Small intestine (tissue), 7 donors: Measurements from ENCODE around the gene DAPK3. TPM values are rescaled to one million over a fixed set of nuclear protein-coding genes. Genes with fewer than 3 reads are reported as not detected.
"Not testable (repeated sequence)": the region's sequence is repeated elsewhere in the genome, so short reads cannot be mapped to it uniquely, and the experiment has no call there.

Experiments
- DNase-seq, 2 donors: peaks; one replicate each; pipeline versions ENCODE4 v3.0.0 to v3.0.0-alpha.2; 2013
- FAIRE-seq: peaks from 2 replicates; lab custom pipeline; 2012; peaks lifted over from hg19 to GRCh38; lab: Jason Lieb, UNC
- H3K27ac ChIP-seq, 3 donors: one replicate each; pipeline ENCODE4 v1.5.1; 2013; ENCODE audit warnings: low read length in 2 of 3, mild to moderate bottlenecking in 2 of 3, control low read depth in 1 of 3, inconsistent platforms in 1 of 3, low read depth in 1 of 3, moderate library complexity in 1 of 3
- H3K27me3 ChIP-seq, 3 donors: one replicate each; pipeline ENCODE4 v1.6.1; 2013; ENCODE audit warnings: low read length in 3 of 3, inconsistent platforms in 1 of 3; ENCODE audit not compliant: control insufficient read depth in 3 of 3, insufficient read depth in 3 of 3
- H3K36me3 ChIP-seq, 3 donors: one replicate each; pipeline ENCODE4 v1.6.1; 2013; ENCODE audit warnings: low read length in 3 of 3, inconsistent platforms in 1 of 3, low read depth in 1 of 3, mild to moderate bottlenecking in 1 of 3, moderate library complexity in 1 of 3; ENCODE audit not compliant: control insufficient read depth in 3 of 3, insufficient read depth in 2 of 3
- H3K4me1 ChIP-seq, 3 donors: one replicate each; pipeline ENCODE4 v1.6.1; 2013; ENCODE audit warnings: low read length in 2 of 3, inconsistent platforms in 1 of 3, low read depth in 1 of 3, mild to moderate bottlenecking in 1 of 3, moderate library complexity in 1 of 3; ENCODE audit not compliant: control insufficient read depth in 3 of 3, insufficient read depth in 2 of 3
- H3K4me3 ChIP-seq, 3 donors: one replicate each; pipeline ENCODE4 v1.5.1; 2013; ENCODE audit warnings: low read length in 3 of 3, control low read depth in 1 of 3, inconsistent platforms in 1 of 3, low read depth in 1 of 3, mild to moderate bottlenecking in 1 of 3, moderate library complexity in 1 of 3
- H3K9me3 ChIP-seq, 2 donors: one replicate each; pipeline ENCODE4 v1.6.1; 2013; ENCODE audit warnings: low read depth in 1 of 2, low read length in 1 of 2; ENCODE audit not compliant: control insufficient read depth in 2 of 2, insufficient read depth in 1 of 2
- WGBS, 3 donors: extraction: QIAGEN DNeasy Blood & Tissue Kit; methylation state at CpG; one replicate each; pipeline ENCODE4 v1.1.7; 2013; 5-methylcytosine and 5-hydroxymethylcytosine counted together
- polyA plus RNA-seq, 4 donors: library from polyadenylated mRNA; stranded (reverse) in 3 of 4; unstranded in 1 of 4; fragments of 200-250 nt in 3 of 4; fragments of 120-200 nt in 1 of 4; gene quantifications; one replicate each; pipeline versions ENCODE4 v1.2.1 to v1.2.3, GENCODE V29; 2013
- donor health status: healthy with polysubstance abuse.
- donor health status: control.
- donor health status: control.
- donor health status: Bipolar disorder and iron deficiency.
- donor health status: healthy.

The DAPK3 gene
- polyA plus RNA-seq, 4 donors, result 41.7 to 72.4 (median 60.5) TPM

GRCh38 chr19:3968556-3969434, 2.1 kb downstream of the DAPK3 start:
- 36 to 56% (median 55%) methylated on average over 9 of the region's 9 CpGs for WGBS, 3 donors
- FAIRE-seq (no peak), DNase-seq (peak; percentile 66 to 81)
- Histone ChIP-seq H3K36me3 (peaks cover 9 to 64% (median 14%) of the 10 kb centered on the region in 3 donors), H3K27ac (peak overlapping the region; percentile 5 to 90 (median 87)), H3K9me3 (no peaks in the 10 kb centered on the region), H3K4me3 (no peak overlapping the region), H3K27me3 (no peaks in the 10 kb centered on the region), H3K4me1 (peaks cover 7 to 47% (median 8%) of the 10 kb centered on the region in 3 donors)

- FAIRE-seq, DNase-seq, H3K27me3 ChIP-seq, H3K4me3 ChIP-seq, H3K9me3 ChIP-seq: not testable (repeated sequence)
- Histone ChIP-seq H3K36me3 (peaks cover 9 to 72% (median 18%) of the 10 kb centered on the region in 3 donors), H3K27ac (peak overlapping the region; percentile 5 to 90 (median 87)), H3K4me1 (peaks cover 7 to 47% (median 8%) of the 10 kb centered on the region in 3 donors)
- 84 to 92% (median 90%) methylated on average over 12 of the region's 12 CpGs for WGBS, 3 donors
Observed at GRCh38 chr19:3967983-3968382, 2.9 kb downstream of the DAPK3 start.

GRCh38 chr19:3966051-3967017, 4.6 kb downstream of the DAPK3 start:
- FAIRE-seq, result no peak
- Histone ChIP-seq H3K27me3 (no peaks in the 10 kb centered on the region), H3K4me3 (peak overlapping the region in 1 of 3 donors; percentile 37), H3K4me1 (peaks cover 7 to 43% (median 8%) of the 10 kb centered on the region in 3 donors), H3K27ac (peak overlapping the region; percentile 71 to 91 (median 76)), H3K9me3 (no peaks in the 10 kb centered on the region), H3K36me3 (peaks cover 15 to 82% (median 22%) of the 10 kb centered on the region in 3 donors)
- 24 to 62% (median 33%) methylated on average over 25 to 30 of the region's 30 CpGs for WGBS, 3 donors
- DNase-seq, result peak; percentile 82 to 96

GRCh38 chr19:3964256-3965194, 6.4 kb downstream of the DAPK3 start:
- DNase-seq, result no peak
- no peak for FAIRE-seq
- no peak overlapping the region for H3K4me3 ChIP-seq
- H3K9me3 ChIP-seq, result no peaks in the 10 kb centered on the region
- H3K27ac ChIP-seq, result no peak overlapping the region
- peaks cover 17 to 99% (median 26%) of the 10 kb centered on the region in 3 donors for H3K36me3 ChIP-seq
- WGBS, 3 donors, result 91 to 93% (median 92%) methylated on average over 50 to 60 of the region's 60 CpGs
- H3K4me1 ChIP-seq, result peaks cover 6 to 37% (median 8%) of the 10 kb centered on the region in 3 donors
- no peaks in the 10 kb centered on the region for H3K27me3 ChIP-seq

- no peak overlapping the region for H3K27ac ChIP-seq
- H3K4me1 ChIP-seq, result peaks cover 3 to 28% (median 4%) of the 10 kb centered on the region in 3 donors
- no peak overlapping the region for H3K4me3 ChIP-seq
- 94 to 97% (median 94%) methylated on average over 30 to 35 of the region's 35 CpGs for WGBS, 3 donors
- DNase-seq (no peak), FAIRE-seq (no peak)
- peaks cover 23 to 99% (median 34%) of the 10 kb centered on the region in 3 donors for H3K36me3 ChIP-seq
- no peaks in the 10 kb centered on the region for H3K27me3 ChIP-seq
- no peaks in the 10 kb centered on the region for H3K9me3 ChIP-seq
Observed at GRCh38 chr19:3963458-3964255, 7.2 kb downstream of the DAPK3 start.

- Histone ChIP-seq H3K36me3 (peaks cover 28 to 93% (median 31%) of the 10 kb centered on the region in 3 donors), H3K4me1 (peaks cover 0 to 5% (median 0%) of the 10 kb centered on the region in 3 donors)
- WGBS, 3 donors, result 94 to 98% (median 95%) methylated on average over 24 of the region's 24 CpGs
Observed at GRCh38 chr19:3961007-3961406, 9.9 kb downstream of the DAPK3 start.

GRCh38 chr19:3959766-3960131, 11.2 kb downstream of the DAPK3 start:
- Histone ChIP-seq H3K9me3 (no peaks in the 10 kb centered on the region), H3K27me3 (no peaks in the 10 kb centered on the region), H3K27ac (no peak overlapping the region), H3K36me3 (peaks cover 26 to 89% (median 34%) of the 10 kb centered on the region in 3 donors), H3K4me1 (no peaks in the 10 kb centered on the region), H3K4me3 (no peak overlapping the region)
- WGBS, 3 donors, result 97 to 98% (median 97%) methylated on average over 11 to 15 of the region's 15 CpGs
- DNase-seq, result no peak
- no peak for FAIRE-seq

More at GRCh38 chr19:3961007-3961406, 9.9 kb downstream of the DAPK3 start:
- no peak for FAIRE-seq
- Histone ChIP-seq H3K27ac (no peak overlapping the region), H3K9me3 (no peaks in the 10 kb centered on the region), H3K27me3 (no peaks in the 10 kb centered on the region), H3K4me3 (no peak overlapping the region)
- DNase-seq, result no peak
